Endodermal cell (in vitro differentiated cells): ENCODE results near the gene PLCB3. TPM values are rescaled to one million over a fixed set of nuclear protein-coding genes. Genes with fewer than 3 reads are reported as not detected.
A peak's percentile ranks its signal among the peaks of the same experiment; 100 is the strongest.
"Not testable (repeated sequence)": the region's sequence is repeated elsewhere in the genome, so short reads cannot be mapped to it uniquely, and the experiment has no call there.

ENCODE experiments used
- DNase-seq: peaks from one replicate; pipeline ENCODE4 v3.0.0-alpha.2; 2017
- H3K27ac ChIP-seq: 2 replicates; pipeline ENCODE4 v1.5.1; 2013; ENCODE audit warnings: mild to moderate bottlenecking, low read depth, low read length, moderate library complexity
- H3K27me3 ChIP-seq: 2 replicates; pipeline ENCODE4 v1.6.1; 2013; ENCODE audit warnings: mild to moderate bottlenecking, low read length, moderate library complexity; ENCODE audit not compliant: insufficient read depth, control insufficient read depth, poor library complexity, severe bottlenecking
- H3K36me3 ChIP-seq: 2 replicates; pipeline ENCODE4 v1.7.0; 2013; ENCODE audit warnings: mild to moderate bottlenecking, low read length, moderate library complexity; ENCODE audit not compliant: control insufficient read depth, insufficient read depth
- H3K4me1 ChIP-seq: one replicate; pipeline ENCODE4 v1.7.0; 2013; ENCODE audit warnings: low read length; ENCODE audit not compliant: control insufficient read depth, insufficient read depth
- H3K4me3 ChIP-seq: 2 replicates; pipeline ENCODE4 v1.5.1; 2013; ENCODE audit warnings: mild to moderate bottlenecking, low read length, moderate library complexity
- H3K9ac ChIP-seq: 2 replicates; pipeline ENCODE4 v1.6.1; 2013; ENCODE audit warnings: mild to moderate bottlenecking, low read length, moderate library complexity; ENCODE audit not compliant: poor library complexity, severe bottlenecking; ENCODE audit errors: extremely low read depth
- H3K9me3 ChIP-seq: 2 replicates; pipeline ENCODE4 v1.6.1; 2013; ENCODE audit warnings: mild to moderate bottlenecking, low read length, moderate library complexity; ENCODE audit not compliant: control insufficient read depth
- H3K27ac Mint-ChIP-seq: 2 replicates; pipeline ENCODE4 v1.8.0; 2020; ENCODE audit warnings: mixed read lengths
- H3K27me3 Mint-ChIP-seq: 2 replicates; pipeline ENCODE4 v1.8.0; 2021; ENCODE audit warnings: mild to moderate bottlenecking, mixed read lengths; ENCODE audit not compliant: insufficient read depth
- H3K36me3 Mint-ChIP-seq: 2 replicates; pipeline ENCODE4 v1.8.0; 2020; ENCODE audit warnings: low read depth, mixed read lengths
- H3K4me1 Mint-ChIP-seq: 2 replicates; pipeline ENCODE4 v1.8.0; 2020; ENCODE audit warnings: mixed read lengths
- H3K4me3 Mint-ChIP-seq: 2 replicates; pipeline ENCODE4 v1.8.0; 2020; ENCODE audit warnings: mild to moderate bottlenecking, moderate library complexity, mixed read lengths
- H3K9me3 Mint-ChIP-seq: 2 replicates; pipeline ENCODE4 v1.8.0; 2020; ENCODE audit warnings: mild to moderate bottlenecking, mixed read lengths
- CTCF ChIP-seq: fragments of 200-600 bp; sonication (generic); conservative IDR thresholded peaks from 2 replicates; pipeline ENCODE4 v1.5.0; 2021; ENCODE audit warnings: antibody characterized with exemption, mild to moderate bottlenecking
- WGBS, 2 experiments: methylation state at CpG; one replicate each; pipeline versions ENCODE4 v1.1.5 to v1.1.7; 2013; ENCODE audit warnings: missing lambda C conversion rate in 2 of 2, mixed read lengths in 1 of 2; ENCODE audit not compliant: insufficient coverage in 1 of 2, insufficient read length in 1 of 2; 5-methylcytosine and 5-hydroxymethylcytosine counted together
- total RNA-seq, 2 donors: library from RNA; stranded (reverse); fragmentation: NEBNext Ultra II Directional in 1 of 2; extraction: Animal tissue kit (Norgen Biotek cat#: 25700) in 1 of 2; gene quantifications; 2 replicates in 1 of 2; 3 replicates in 1 of 2; pipeline ENCODE4 v1.2.1, GENCODE V29; 2021

Gene PLCB3
- total RNA-seq, 2 donors from 2014 or later: 75.0 to 83.2 TPM

GRCh38 chr11:64313491-64314145 is 62.3 kb downstream of the PLCB3 start:
- Histone ChIP-seq H3K9ac (no peak overlapping the region), H3K4me3 (no peak overlapping the region), H3K36me3 (peaks cover 28% of the 10 kb centered on the region), H3K9me3 (no peaks in the 10 kb centered on the region), H3K4me1 (no peaks in the 10 kb centered on the region), H3K27me3 (no peaks in the 10 kb centered on the region), H3K27ac (no peak overlapping the region)
- WGBS, 2 experiments: 92% methylated on average over 10 to 18 of the region's 18 CpGs
- Mint-ChIP-seq H3K4me1 (peaks cover 6% of the 10 kb centered on the region), H3K27me3 (no peaks in the 10 kb centered on the region), H3K36me3 (peaks cover 36% of the 10 kb centered on the region), H3K4me3 (no peak overlapping the region), H3K27ac (no peak overlapping the region), H3K9me3 (no peaks in the 10 kb centered on the region)
- DNase-seq: no peak
- TF ChIP-seq CTCF: no peak

- Histone ChIP-seq H3K4me1 (peaks cover under 1% of the 10 kb centered on the region), H3K27me3 (no peaks in the 10 kb centered on the region), H3K9ac (no peak overlapping the region), H3K36me3 (peaks cover 28% of the 10 kb centered on the region), H3K9me3 (no peaks in the 10 kb centered on the region), H3K4me3 (no peak overlapping the region), H3K27ac (no peak overlapping the region)
- TF ChIP-seq CTCF: peak; percentile 62
- Mint-ChIP-seq H3K4me3 (no peak overlapping the region), H3K9me3 (no peaks in the 10 kb centered on the region), H3K27me3 (no peaks in the 10 kb centered on the region), H3K36me3 (peaks cover 34% of the 10 kb centered on the region), H3K27ac (peak overlapping the region; percentile 59), H3K4me1 (peaks cover 11% of the 10 kb centered on the region)
- WGBS, 2 experiments: 94% methylated on average over 12 to 19 of the region's 19 CpGs
- no peak for DNase-seq
Measured at GRCh38 chr11:64314146-64314804, 62.9 kb downstream of the PLCB3 start.

- H3K27ac ChIP-seq: no peak overlapping the region
- Mint-ChIP-seq H3K9me3 (no peaks in the 10 kb centered on the region), H3K36me3 (peaks cover 35% of the 10 kb centered on the region), H3K4me3 (peak overlapping the region; percentile 28), H3K27ac (no peak overlapping the region), H3K4me1 (peaks cover 12% of the 10 kb centered on the region), H3K27me3 (no peaks in the 10 kb centered on the region)
- H3K4me3 ChIP-seq: no peak overlapping the region
- H3K9ac ChIP-seq: no peak overlapping the region
- H3K36me3 ChIP-seq: peaks cover 34% of the 10 kb centered on the region
- H3K9me3 ChIP-seq: no peaks in the 10 kb centered on the region
- 85 to 92% methylated on average over 11 to 24 of the region's 24 CpGs for WGBS, 2 experiments
- TF ChIP-seq CTCF: peak; percentile 44
- peak; percentile 71 for DNase-seq
- H3K4me1 ChIP-seq: peaks cover 5% of the 10 kb centered on the region
- H3K27me3 ChIP-seq: no peaks in the 10 kb centered on the region
Measured at GRCh38 chr11:64314805-64315561, 63.7 kb downstream of the PLCB3 start.

GRCh38 chr11:64315667-64316526 is 64.6 kb downstream of the PLCB3 start:
- WGBS, 2 experiments: 87 to 100% methylated on average over 5 to 25 of the region's 25 CpGs
- H3K27me3 Mint-ChIP-seq, H3K9me3 Mint-ChIP-seq, H3K27me3 ChIP-seq, DNase-seq, H3K27ac ChIP-seq, H3K9ac ChIP-seq, H3K4me1 ChIP-seq, H3K9me3 ChIP-seq: not testable (repeated sequence)
- Histone ChIP-seq H3K36me3 (peaks cover 40% of the 10 kb centered on the region), H3K4me3 (peak overlapping the region; percentile 84)
- Mint-ChIP-seq H3K4me3 (peak overlapping the region; percentile 94), H3K4me1 (peaks cover 12% of the 10 kb centered on the region), H3K27ac (peak overlapping the region; percentile 99), H3K36me3 (peaks cover 40% of the 10 kb centered on the region)
